SU-DHL-6 (cell line): ENCODE data around the gene ISM1.
A peak's percentile ranks its signal among the peaks of the same experiment; 100 is the strongest.

Experiments used
- H2AFZ ChIP-seq: fragments of 200-600 bp; sonication (generic); 2 replicates; pipeline ENCODE4 v1.6.1; 2014; ENCODE audit warnings: low read depth, mild to moderate bottlenecking, moderate library complexity, mixed read lengths, antibody characterized with exemption, low read length; ENCODE audit not compliant: severe bottlenecking
- H3F3A ChIP-seq: fragments of 200-600 bp; shearing (Covaris generic); 2 replicates; pipeline ENCODE4 v1.6.0; 2016; ENCODE audit warnings: antibody characterized with exemption, mild to moderate bottlenecking; ENCODE audit not compliant: insufficient read depth
- H3K27ac ChIP-seq: fragments of 200-600 bp; sonication (generic); 2 replicates; pipeline ENCODE4 v1.5.1; 2016; ENCODE audit warnings: low read depth, mild to moderate bottlenecking, low read length, moderate library complexity, mixed read lengths
- H3K27me3 ChIP-seq: fragments of 200-600 bp; sonication (generic), shearing (Covaris generic); 2 replicates; pipeline ENCODE4 v1.6.0; 2014; ENCODE audit warnings: mild to moderate bottlenecking, low read length
- H3K36me3 ChIP-seq: fragments of 200-600 bp; sonication (generic); 2 replicates; pipeline ENCODE4 v1.6.1; 2014; ENCODE audit warnings: mild to moderate bottlenecking, low read length, mixed read lengths
- H3K4me2 ChIP-seq: fragments of 300-600, 200-600 bp; shearing (Covaris generic), sonication (generic); 2 replicates; pipeline ENCODE4 v1.6.0; 2014; ENCODE audit warnings: low read length, low read depth, mild to moderate bottlenecking; ENCODE audit not compliant: poor library complexity, severe bottlenecking
- H3K4me3 ChIP-seq: fragments of 200-600 bp; sonication (generic); 2 replicates; pipeline ENCODE4 v1.5.1; 2014; ENCODE audit warnings: antibody characterized with exemption, low read length, mild to moderate bottlenecking, mixed read lengths; ENCODE audit not compliant: insufficient read depth, poor library complexity, severe bottlenecking
- H3K79me2 ChIP-seq: fragments of 200-600 bp; sonication (generic); 2 replicates; pipeline ENCODE4 v1.6.1; 2014; ENCODE audit warnings: mild to moderate bottlenecking, low read length, moderate library complexity; ENCODE audit not compliant: insufficient read depth
- H3K9ac ChIP-seq: fragments of 200-600 bp; sonication (generic); 2 replicates; pipeline ENCODE4 v1.7.0; 2014; ENCODE audit warnings: mild to moderate bottlenecking, low read length
- H3K9me2 ChIP-seq: fragments of 200-600 bp; sonication (generic); replicated peaks from 2 replicates; pipeline ENCODE4 v1.6.1; 2014; ENCODE audit warnings: low read length; ENCODE audit not compliant: insufficient read depth
- H3K9me3 ChIP-seq: fragments of 200-600 bp; sonication (generic); 2 replicates; pipeline ENCODE4 v1.6.1; 2014; ENCODE audit warnings: low read length, mixed read lengths; ENCODE audit not compliant: insufficient read depth
- H4K20me1 ChIP-seq: fragments of 200-600 bp; sonication (generic); 2 replicates; pipeline ENCODE4 v1.6.1; 2014; ENCODE audit warnings: low read depth, mild to moderate bottlenecking, antibody characterized with exemption, low read length, moderate library complexity, mixed read lengths
- CTCF ChIP-seq: fragments of 200-600 bp; sonication (generic); IDR thresholded peaks from one replicate; pipeline ENCODE4 v1.5.1; 2017; ENCODE audit warnings: antibody characterized with exemption, mild to moderate bottlenecking, low read length, moderate library complexity; ENCODE audit not compliant: insufficient read depth, poor library complexity, severe bottlenecking
- EZH2phosphoT487 ChIP-seq: fragments of 200-600 bp; sonication (generic), shearing (Covaris generic); conservative IDR thresholded peaks from 2 replicates; pipeline ENCODE4 v1.6.1; 2018; ENCODE audit warnings: mild to moderate bottlenecking, antibody characterized with exemption, low read length, moderate library complexity, mixed read lengths

Gene ISM1

GRCh38 chr20:13299401-13299800 is 78.3 kb downstream of the ISM1 start:
- Histone ChIP-seq H3K4me2 (no peak overlapping the region), H3K27ac (no peak overlapping the region), H3K4me3 (no peak overlapping the region), H3F3A (no peaks in the 10 kb centered on the region), H3K9ac (no peak overlapping the region), H3K79me2 (no peaks in the 10 kb centered on the region), H2AFZ (no peak overlapping the region), H3K9me2 (no peaks in the 10 kb centered on the region), H3K27me3 (no peaks in the 10 kb centered on the region), H4K20me1 (no peaks in the 10 kb centered on the region), H3K9me3 (no peaks in the 10 kb centered on the region), H3K36me3 (no peaks in the 10 kb centered on the region)
- no peak for TF ChIP-seq EZH2phosphoT487
- no peak for TF ChIP-seq CTCF

GRCh38 chr20:13301596-13301995 is 80.5 kb downstream of the ISM1 start:
- Histone ChIP-seq H3K9me2 (no peaks in the 10 kb centered on the region), H3K27me3 (no peaks in the 10 kb centered on the region), H3K4me3 (no peak overlapping the region), H4K20me1 (no peaks in the 10 kb centered on the region), H3K79me2 (no peaks in the 10 kb centered on the region), H3K36me3 (no peaks in the 10 kb centered on the region), H3F3A (no peaks in the 10 kb centered on the region), H3K27ac (no peak overlapping the region), H2AFZ (no peak overlapping the region), H3K4me2 (no peak overlapping the region), H3K9me3 (no peaks in the 10 kb centered on the region), H3K9ac (no peak overlapping the region)
- TF ChIP-seq CTCF (no peak), EZH2phosphoT487 (no peak)

- Histone ChIP-seq H3K9me3 (no peaks in the 10 kb centered on the region), H3K27ac (no peak overlapping the region), H3K4me3 (no peak overlapping the region), H2AFZ (no peak overlapping the region), H3K79me2 (no peaks in the 10 kb centered on the region), H3K9me2 (no peaks in the 10 kb centered on the region), H3F3A (no peaks in the 10 kb centered on the region), H3K9ac (no peak overlapping the region), H4K20me1 (no peaks in the 10 kb centered on the region), H3K27me3 (no peaks in the 10 kb centered on the region), H3K4me2 (no peak overlapping the region), H3K36me3 (no peaks in the 10 kb centered on the region)
- TF ChIP-seq CTCF, result peak; percentile 55
- TF ChIP-seq EZH2phosphoT487, result no peak
Measured at GRCh38 chr20:13302647-13303450, 81.8 kb downstream of the ISM1 start.
